HG03378 (cell line): ENCODE results near the gene CRKL.
"Not testable (repeated sequence)": the region's sequence is repeated elsewhere in the genome, so short reads cannot be mapped to it uniquely, and the experiment has no call there.

Experiments
- ATAC-seq: cut with Tn5 transposase; IDR thresholded peaks from one replicate; pipeline ENCODE4 v1.9.1; 2021; ENCODE audit warnings: mild to moderate bottlenecking, moderate library complexity; ENCODE audit not compliant: unreplicated experiment

The CRKL gene

GRCh38 chr22:20899827-20900423, 17.3 kb upstream of the CRKL start:
- ATAC-seq: no peak

GRCh38 chr22:20901093-20902033, 15.8 kb upstream of the CRKL start:
- ATAC-seq: not testable (repeated sequence)

- no peak for ATAC-seq
Measured at GRCh38 chr22:20903093-20903492, 14.1 kb upstream of the CRKL start.

- ATAC-seq: no peak
Measured at GRCh38 chr22:20904008-20904979, 12.9 kb upstream of the CRKL start.

GRCh38 chr22:20904980-20905355, 12.2 kb upstream of the CRKL start:
- no peak for ATAC-seq

GRCh38 chr22:20905415-20906386, 11.5 kb upstream of the CRKL start:
- ATAC-seq: no peak

- no peak for ATAC-seq
Measured at GRCh38 chr22:20906387-20906767, 10.8 kb upstream of the CRKL start.

GRCh38 chr22:20908717-20909116, 8.5 kb upstream of the CRKL start:
- ATAC-seq: not testable (repeated sequence)

- ATAC-seq: no peak
Measured at GRCh38 chr22:20909543-20910303, 7.5 kb upstream of the CRKL start.

GRCh38 chr22:20912494-20912893, 4.7 kb upstream of the CRKL start:
- ATAC-seq: no peak

GRCh38 chr22:20918663-20919218, 1.5 kb downstream of the CRKL start:
- ATAC-seq: no peak

- ATAC-seq: no peak
Measured at GRCh38 chr22:20919718-20920117, 2.5 kb downstream of the CRKL start.

- ATAC-seq: no peak
Measured at GRCh38 chr22:20920881-20921203, 3.6 kb downstream of the CRKL start.

- no peak for ATAC-seq
Measured at GRCh38 chr22:20922141-20922751, 5.0 kb downstream of the CRKL start.

GRCh38 chr22:20926243-20926642, 9.0 kb downstream of the CRKL start:
- ATAC-seq: no peak

GRCh38 chr22:20927940-20928572, 10.8 kb downstream of the CRKL start:
- ATAC-seq: no peak

GRCh38 chr22:20928573-20928967, 11.4 kb downstream of the CRKL start:
- no peak for ATAC-seq

- ATAC-seq: no peak
Measured at GRCh38 chr22:20930004-20930403, 12.8 kb downstream of the CRKL start.
